Ishikawa (cell line): ENCODE results near the gene TOMM20.

Source experiments
- CEBPB ChIP-seq: IDR thresholded peaks from 2 replicates; pipeline ENCODE4 v1.6.1; 2012
- CREB1 ChIP-seq: IDR thresholded peaks from 2 replicates; pipeline ENCODE4 v1.6.1; 2012; ENCODE audit warnings: low read depth
- EGR1 ChIP-seq: IDR thresholded peaks from 2 replicates; pipeline ENCODE4 v1.6.1; 2012
- EP300 ChIP-seq: IDR thresholded peaks from 2 replicates; pipeline ENCODE4 v1.6.1; 2012; ENCODE audit warnings: borderline replicate concordance
- FOXM1 ChIP-seq: IDR thresholded peaks from 2 replicates; pipeline ENCODE4 v1.6.1; 2012; ENCODE audit warnings: low read depth, borderline replicate concordance
- MAX ChIP-seq: IDR thresholded peaks from 2 replicates; pipeline ENCODE4 v1.6.1; 2012
- NFIC ChIP-seq: IDR thresholded peaks from 2 replicates; pipeline ENCODE4 v1.6.1; 2012
- RAD21 ChIP-seq: IDR thresholded peaks from 2 replicates; pipeline ENCODE4 v1.6.1; 2012; ENCODE audit warnings: low read depth
- REST ChIP-seq: IDR thresholded peaks from 2 replicates; pipeline ENCODE4 v1.6.1; 2012; ENCODE audit warnings: low read depth, mild to moderate bottlenecking
- TAF1 ChIP-seq: IDR thresholded peaks from 2 replicates; pipeline ENCODE4 v1.6.1; 2012; ENCODE audit warnings: low read depth, mild to moderate bottlenecking
- TCF12 ChIP-seq: IDR thresholded peaks from 2 replicates; pipeline ENCODE4 v1.6.1; 2012; ENCODE audit warnings: low read depth
- TEAD4 ChIP-seq: IDR thresholded peaks from 2 replicates; pipeline ENCODE4 v1.6.1; 2012
- USF1 ChIP-seq: IDR thresholded peaks from 2 replicates; pipeline ENCODE4 v1.6.1; 2012
- YY1 ChIP-seq: IDR thresholded peaks from 2 replicates; pipeline ENCODE4 v1.6.1; 2012; ENCODE audit warnings: low read depth
- ZBTB7A ChIP-seq: IDR thresholded peaks from 2 replicates; pipeline ENCODE4 v1.6.1; 2012; ENCODE audit warnings: low read depth

TOMM20 gene

GRCh38 chr1:235098991-235099390 is 29.6 kb downstream of the TOMM20 start:
- no peak for TF ChIP-seq EP300
- no peak for TF ChIP-seq NFIC
- TF ChIP-seq MAX = no peak
- no peak for TF ChIP-seq YY1
- no peak for TF ChIP-seq EGR1
- no peak for TF ChIP-seq TAF1
- no peak for TF ChIP-seq TEAD4
- TF ChIP-seq CEBPB = no peak
- no peak for TF ChIP-seq USF1
- TF ChIP-seq RAD21 = no peak
- TF ChIP-seq REST = no peak

- TF ChIP-seq NFIC (no peak), TAF1 (no peak), RAD21 (no peak), CREB1 (no peak), FOXM1 (no peak), EP300 (no peak), USF1 (no peak), YY1 (no peak), TCF12 (no peak), ZBTB7A (no peak), MAX (no peak), REST (no peak), TEAD4 (no peak), CEBPB (no peak), EGR1 (no peak)
These were observed 30.1 kb downstream of the TOMM20 start for GRCh38 chr1:235098547-235098946.

GRCh38 chr1:235095938-235096562 is 32.6 kb downstream of the TOMM20 start:
- TF ChIP-seq RAD21 (no peak), FOXM1 (no peak), EGR1 (no peak), ZBTB7A (no peak), REST (no peak), CEBPB (no peak), TCF12 (no peak), USF1 (no peak), NFIC (no peak), EP300 (no peak), CREB1 (no peak), MAX (no peak), TAF1 (no peak), YY1 (no peak), TEAD4 (no peak)
